GM18502 (cell line): ENCODE data around the gene HIVEP3.

ENCODE experiments used
- ATAC-seq: cut with Tn5 transposase; IDR thresholded peaks from one replicate; pipeline ENCODE4 v1.9.1; 2021; ENCODE audit warnings: mild to moderate bottlenecking; ENCODE audit not compliant: unreplicated experiment, poor library complexity

The HIVEP3 gene

GRCh38 chr1:41662061-41662764 is 256.5 kb downstream of the HIVEP3 start:
- peak; percentile 72 for ATAC-seq

- peak; percentile 10 for ATAC-seq
Observed at GRCh38 chr1:41661428-41662060, 257.2 kb downstream of the HIVEP3 start.

- ATAC-seq: no peak
Observed at GRCh38 chr1:41660570-41661427, 257.9 kb downstream of the HIVEP3 start.

- ATAC-seq: no peak
Observed at GRCh38 chr1:41659903-41660302, 258.8 kb downstream of the HIVEP3 start.

GRCh38 chr1:41659159-41659495 is 259.6 kb downstream of the HIVEP3 start:
- no peak for ATAC-seq

- ATAC-seq: no peak
Observed at GRCh38 chr1:41658431-41659158, 260.1 kb downstream of the HIVEP3 start.

- ATAC-seq: no peak
Observed at GRCh38 chr1:41657679-41658295, 260.9 kb downstream of the HIVEP3 start.

GRCh38 chr1:41656825-41657500 is 261.8 kb downstream of the HIVEP3 start:
- ATAC-seq: no peak

- ATAC-seq: no peak
Observed at GRCh38 chr1:41656068-41656467, 262.7 kb downstream of the HIVEP3 start.

- ATAC-seq: no peak
Observed at GRCh38 chr1:41655632-41656031, 263.1 kb downstream of the HIVEP3 start.

GRCh38 chr1:41653574-41653973 is 265.1 kb downstream of the HIVEP3 start:
- ATAC-seq: no peak

GRCh38 chr1:41652384-41653265 is 266.1 kb downstream of the HIVEP3 start:
- no peak for ATAC-seq

- ATAC-seq: no peak
Observed at GRCh38 chr1:41650028-41650880, 268.5 kb downstream of the HIVEP3 start.

GRCh38 chr1:41649396-41650027 is 269.2 kb downstream of the HIVEP3 start:
- ATAC-seq: no peak

- no peak for ATAC-seq
Observed at GRCh38 chr1:41648844-41649243, 269.9 kb downstream of the HIVEP3 start.

- ATAC-seq: no peak
Observed at GRCh38 chr1:41648230-41648629, 270.5 kb downstream of the HIVEP3 start.
